ENCODE results near the gene RXRA.

The RXRA gene

GRCh38 chr9:134456756-134457305 lies 130.6 kb downstream of the RXRA start:
- DNase-seq: no peak

GRCh38 chr9:134457321-134458206 lies 131.3 kb downstream of the RXRA start:
- DNase-seq: no peak

- DNase-seq: no peak
Measured at GRCh38 chr9:134458207-134459108, 132.2 kb downstream of the RXRA start.

- no peak for DNase-seq
Measured at GRCh38 chr9:134459164-134459563, 132.9 kb downstream of the RXRA start.

- no peak for DNase-seq
Measured at GRCh38 chr9:134459573-134459972, 133.3 kb downstream of the RXRA start.

GRCh38 chr9:134460206-134460605 lies 134.0 kb downstream of the RXRA start:
- no peak for DNase-seq

GRCh38 chr9:134460896-134461295 lies 134.6 kb downstream of the RXRA start:
- no peak for DNase-seq

GRCh38 chr9:134461426-134461982 lies 135.2 kb downstream of the RXRA start:
- DNase-seq: no peak

- no peak for DNase-seq
Measured at GRCh38 chr9:134462318-134462717, 136.1 kb downstream of the RXRA start.

GRCh38 chr9:134463280-134463679 lies 137.0 kb downstream of the RXRA start:
- no peak for DNase-seq

GRCh38 chr9:134466869-134467616 lies 140.8 kb downstream of the RXRA start:
- no peak for DNase-seq

- DNase-seq: no peak
Measured at GRCh38 chr9:134468358-134468757, 142.1 kb downstream of the RXRA start.

- no peak for DNase-seq
Measured at GRCh38 chr9:134469041-134469875, 143.0 kb downstream of the RXRA start.

GRCh38 chr9:134472256-134472655 lies 146.0 kb downstream of the RXRA start:
- DNase-seq: no peak

GRCh38 chr9:134473141-134474054 lies 147.1 kb downstream of the RXRA start:
- no peak for DNase-seq

- DNase-seq: no peak
Measured at GRCh38 chr9:134474055-134474370, 147.8 kb downstream of the RXRA start.

GRCh38 chr9:134475011-134475790 lies 148.9 kb downstream of the RXRA start:
- DNase-seq: no peak

- DNase-seq: no peak
Measured at GRCh38 chr9:134476272-134476941, 150.2 kb downstream of the RXRA start.

- no peak for DNase-seq
Measured at GRCh38 chr9:134476942-134477335, 150.7 kb downstream of the RXRA start.

Measured in NCI-H524 treated with DMSO at 0.1 percent for 48 hours (cell line).